Spleen (tissue), 7 donors: Measurements from ENCODE around the gene KRT73.

ENCODE experiments used
- POLR2A ChIP-seq, 3 donors: fragments of 450-650 bp; IDR thresholded peaks; one replicate each; pipeline ENCODE4 v1.5.1; 2017; ENCODE audit warnings: antibody characterized with exemption in 3 of 3, mild to moderate bottlenecking in 1 of 3
- TF ChIP-seq, protein P1 (sequence below), 11 experiments: fragments of 200-600 bp in 7 of 11; fragments of 450-650 bp in 4 of 11; sonication (generic) in 4 of 11; IDR thresholded peaks in 8 of 11; conservative IDR thresholded peaks in 3 of 11; 1 replicate in 7 of 11; 2 replicates in 4 of 11; pipeline versions ENCODE4 v1.4.0 to v1.8.0; 2016 to 2021; ENCODE audit warnings: antibody characterized with exemption in 11 of 11, inconsistent platforms in 4 of 11, mild to moderate bottlenecking in 1 of 11
- donor health status: DM: no; HTN: no; CAD: no; lungs with moderate emphysema.
- donor health status: DM: no; HTN: no; CAD: no.
- donor health status: DM: no; HTN: no; CAD: no.

DNA sequence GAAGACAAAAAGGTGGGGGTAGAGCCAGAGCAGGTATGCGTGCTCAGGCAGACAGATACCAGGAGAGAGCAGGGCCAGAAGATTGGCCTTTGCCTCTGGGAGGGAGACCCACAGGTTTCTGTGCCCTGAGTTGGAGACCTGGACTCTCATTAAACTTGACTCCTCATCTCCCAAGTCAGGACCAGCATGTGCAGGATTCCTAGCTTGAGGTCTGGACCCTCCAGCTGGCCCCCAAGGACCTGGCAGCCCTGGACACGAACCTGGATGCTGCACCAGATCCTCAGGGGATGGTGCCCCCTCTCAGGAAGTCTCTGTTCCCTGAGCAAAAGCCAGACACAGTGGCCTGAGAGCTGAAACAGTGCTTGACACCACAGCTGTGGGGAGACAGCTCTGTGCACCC is 10.5 kb upstream of the KRT73 start:
- TF ChIP-seq, protein P1, sequence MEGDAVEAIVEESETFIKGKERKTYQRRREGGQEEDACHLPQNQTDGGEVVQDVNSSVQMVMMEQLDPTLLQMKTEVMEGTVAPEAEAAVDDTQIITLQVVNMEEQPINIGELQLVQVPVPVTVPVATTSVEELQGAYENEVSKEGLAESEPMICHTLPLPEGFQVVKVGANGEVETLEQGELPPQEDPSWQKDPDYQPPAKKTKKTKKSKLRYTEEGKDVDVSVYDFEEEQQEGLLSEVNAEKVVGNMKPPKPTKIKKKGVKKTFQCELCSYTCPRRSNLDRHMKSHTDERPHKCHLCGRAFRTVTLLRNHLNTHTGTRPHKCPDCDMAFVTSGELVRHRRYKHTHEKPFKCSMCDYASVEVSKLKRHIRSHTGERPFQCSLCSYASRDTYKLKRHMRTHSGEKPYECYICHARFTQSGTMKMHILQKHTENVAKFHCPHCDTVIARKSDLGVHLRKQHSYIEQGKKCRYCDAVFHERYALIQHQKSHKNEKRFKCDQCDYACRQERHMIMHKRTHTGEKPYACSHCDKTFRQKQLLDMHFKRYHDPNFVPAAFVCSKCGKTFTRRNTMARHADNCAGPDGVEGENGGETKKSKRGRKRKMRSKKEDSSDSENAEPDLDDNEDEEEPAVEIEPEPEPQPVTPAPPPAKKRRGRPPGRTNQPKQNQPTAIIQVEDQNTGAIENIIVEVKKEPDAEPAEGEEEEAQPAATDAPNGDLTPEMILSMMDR (IDR thresholded peaks at IDR 0.05 in 8 of 11, conservative IDR thresholded peaks at IDR 0.05 in 3 of 11): no peak
- no peak for TF ChIP-seq POLR2A (IDR thresholded peaks at IDR 0.05)
